OCI-LY7 (cell line): ENCODE measurements around the gene NDUFA13. TPM values are rescaled to one million over a fixed set of nuclear protein-coding genes. Genes with fewer than 3 reads are reported as not detected.

ENCODE experiments used
- BruUV-seq: library from RNA; stranded (reverse); fragments of 400-500 nt; replicated peaks from 2 replicates; lab custom pipeline; 2021; lab: Mats Ljungman, UMichigan
- CTCF ChIA-PET: fragments of 300-600 bp; sonication (Branson Sonifier 250); formaldehyde crosslinking; loops from one replicate; lab custom pipeline; 2022; ENCODE audit warnings: antibody characterized with exemption; ENCODE audit not compliant: unreplicated experiment; lab: Charles Lee
- POLR2A ChIA-PET: fragments of 300-600 bp; sonication (Branson Sonifier 250); formaldehyde crosslinking; loops from one replicate; lab custom pipeline; 2022; ENCODE audit warnings: antibody characterized with exemption; lab: Charles Lee
- DNase-seq: peaks from one replicate; pipeline ENCODE4 v3.0.0-alpha.2; 2015; ENCODE audit warnings: low spot score
- H2AFZ ChIP-seq: fragments of 200-600 bp; sonication (generic), shearing (Covaris generic); 2 replicates; pipeline ENCODE4 v1.6.1; 2014; ENCODE audit warnings: mild to moderate bottlenecking, antibody characterized with exemption, low read length, moderate library complexity
- H3K27ac ChIP-seq: fragments of 200-600 bp; sonication (generic); 2 replicates; pipeline ENCODE4 v1.5.1; 2014; ENCODE audit warnings: mixed run types, low read depth, mild to moderate bottlenecking, moderate library complexity, low read length, inconsistent platforms; ENCODE audit not compliant: poor library complexity, severe bottlenecking
- H3K36me3 ChIP-seq: fragments of 200-600 bp; sonication (generic); 2 replicates; pipeline ENCODE4 v1.6.1; 2014; ENCODE audit warnings: mild to moderate bottlenecking, antibody characterized with exemption, low read length, moderate library complexity, mixed read lengths; ENCODE audit not compliant: insufficient read depth
- H3K4me1 ChIP-seq: fragments of 200-600 bp; sonication (generic); 2 replicates; pipeline ENCODE4 v1.5.1; 2014; ENCODE audit warnings: mild to moderate bottlenecking, low read length; ENCODE audit not compliant: insufficient read depth, poor library complexity, severe bottlenecking
- H3K4me2 ChIP-seq: fragments of 200-600 bp; sonication (generic); 2 replicates; pipeline ENCODE4 v1.6.1; 2014; ENCODE audit warnings: mild to moderate bottlenecking, low read length
- H3K4me3 ChIP-seq: fragments of 200-600 bp; sonication (generic); 2 replicates; pipeline ENCODE4 v1.5.1; 2014; ENCODE audit warnings: mild to moderate bottlenecking, low read depth, low read length; ENCODE audit not compliant: poor library complexity, severe bottlenecking
- H3K79me2 ChIP-seq: fragments of 200-600 bp; sonication (generic); 2 replicates; pipeline ENCODE4 v1.6.1; 2016; ENCODE audit warnings: low read depth, mild to moderate bottlenecking, low read length, moderate library complexity, mixed read lengths; ENCODE audit not compliant: insufficient read depth
- H3K9me2 ChIP-seq: fragments of 200-600 bp; sonication (generic); 2 replicates; pipeline ENCODE4 v1.6.1; 2016; ENCODE audit warnings: mild to moderate bottlenecking, low read length, mixed read lengths; ENCODE audit not compliant: insufficient read depth
- H3K9me3 ChIP-seq: fragments of 200-600 bp; sonication (generic); 2 replicates; pipeline ENCODE4 v1.6.1; 2014; ENCODE audit warnings: mild to moderate bottlenecking, mixed run types, low read length, mixed read lengths
- H4K20me1 ChIP-seq: fragments of 200-600 bp; sonication (generic); 2 replicates; pipeline ENCODE4 v1.6.1; 2014; ENCODE audit warnings: mild to moderate bottlenecking, antibody characterized with exemption, low read length, moderate library complexity, mixed read lengths; ENCODE audit not compliant: insufficient read depth
- CTCF ChIP-seq: fragments of 200-600 bp; sonication (generic); conservative IDR thresholded peaks from 2 replicates; pipeline ENCODE4 v1.5.1; 2014; ENCODE audit warnings: mild to moderate bottlenecking, antibody characterized with exemption, low read length, moderate library complexity, mixed read lengths
- EZH2phosphoT487 ChIP-seq: fragments of 200-600 bp; sonication (generic); IDR thresholded peaks from 2 replicates; pipeline ENCODE4 v1.6.1; 2018; ENCODE audit warnings: low read depth, borderline replicate concordance, mild to moderate bottlenecking, mixed run types, antibody characterized with exemption, low read length, moderate library complexity, mixed read lengths
- intact Hi-C: fragments of 100-400 bp; cut with micrococcal nuclease; formaldehyde crosslinking; loops from one replicate; pipeline ENCODE4 v1.10.0; 2022; ENCODE audit not compliant: unreplicated experiment
- total RNA-seq, 2 experiments: library from RNA; depleted of rRNA in 1 of 2; stranded (reverse); fragments of >200 nt in 1 of 2; shearing (Covaris generic) in 1 of 2; gene quantifications; 2 replicates each; pipeline ENCODE4 v1.2.3, GENCODE V29; 2014 to 2022

Gene NDUFA13
- total RNA-seq, 2 experiments from 2014 or later: 275 to 429 TPM

- no peak overlapping the region for H2AFZ ChIP-seq
Measured at GRCh38 chr19:19540715-19541515, 24.9 kb downstream of the NDUFA13 start.

DNA sequence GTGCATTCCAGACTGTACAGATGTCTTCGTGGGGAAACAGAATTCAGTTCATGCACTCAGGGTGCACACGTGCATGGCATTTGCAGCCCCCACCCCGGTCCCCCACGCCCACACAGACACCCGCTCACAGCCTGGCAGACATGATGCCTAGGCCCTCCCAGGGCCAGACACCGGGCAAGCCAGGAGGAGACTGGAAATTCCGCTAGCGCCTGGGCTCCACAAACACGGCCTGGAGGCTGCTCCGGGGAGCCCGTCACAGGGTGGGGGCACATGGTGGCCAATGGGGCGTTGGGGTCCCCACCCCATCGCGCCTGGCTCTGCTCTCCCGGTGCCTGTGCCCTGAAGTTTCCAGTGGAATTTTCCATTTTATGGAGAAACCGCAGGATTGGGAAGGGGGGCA, 25.6 kb downstream of the NDUFA13 start:
- intact Hi-C loops: no loop called here
- CTCF ChIA-PET: no interaction called here

More at GRCh38 chr19:19540715-19541515, 24.9 kb downstream of the NDUFA13 start:
- intact Hi-C loops: no loop called here
- ChIA-PET POLR2A (interaction anchor here (0.6 kb wide), 2 partner anchors 9 to 12 kb away, joined by 3 to 6 read pairs; no protein-coding TSS in a partner anchor), CTCF (no interaction called here)
- TF ChIP-seq EZH2phosphoT487 (no peak), CTCF (no peak)
- no peaks in the 10 kb centered on the region for H4K20me1 ChIP-seq
- BruUV-seq: no TSS peak
- H3K79me2 ChIP-seq: no peaks in the 10 kb centered on the region
- H3K36me3 ChIP-seq: no peaks in the 10 kb centered on the region
- no peak overlapping the region for H3K27ac ChIP-seq
- H3K9me2 ChIP-seq: no peaks in the 10 kb centered on the region
- peak; percentile 78 for DNase-seq
- H3K4me2 ChIP-seq: 0 out of 2 replicates have a peak overlapping the region, but pooled peaks have one; percentile 13
- H3K9me3 ChIP-seq: no peaks in the 10 kb centered on the region
- peaks cover 14% of the 10 kb centered on the region for H3K4me1 ChIP-seq
- H3K4me3 ChIP-seq: no peak overlapping the region

More for the DNA sequence above, 25.6 kb downstream of the NDUFA13 start:
- H4K20me1 ChIP-seq: no peaks in the 10 kb centered on the region
- no peak overlapping the region for H3K27ac ChIP-seq
- no peak for DNase-seq
- H3K9me3 ChIP-seq: no peaks in the 10 kb centered on the region
- BruUV-seq: no TSS peak
- H3K79me2 ChIP-seq: no peaks in the 10 kb centered on the region
- H3K4me1 ChIP-seq: peaks cover 14% of the 10 kb centered on the region
- H3K4me2 ChIP-seq: no peak overlapping the region
- H3K36me3 ChIP-seq: no peaks in the 10 kb centered on the region
- no peak for TF ChIP-seq EZH2phosphoT487
- TF ChIP-seq CTCF: no peak
- no peaks in the 10 kb centered on the region for H3K9me2 ChIP-seq
- POLR2A ChIA-PET: no interaction called here
- H2AFZ ChIP-seq: no peak overlapping the region
- H3K4me3 ChIP-seq: no peak overlapping the region
